ENCODE measurements around the gene CFAP100. TPM values are rescaled to one million over a fixed set of nuclear protein-coding genes. Genes with fewer than 3 reads are reported as not detected.

The CFAP100 gene
- total RNA-seq, 3 donors from 2014 or later (not counting 1 experiment from before 2014, with no cell fraction given), result not detected

- DNase-seq (peak in 1 of 2 donors; percentile 1), ATAC-seq (no peak)
- H3K4me1 ChIP-seq (ENCODE audit: control insufficient read depth, insufficient read depth, low read length), result no peaks in the 10 kb centered on the region
These were observed 48.2 kb upstream of the CFAP100 start for GRCh38 chr3:126346466-126346865.

GRCh38 chr3:126347543-126348161 lies 47.1 kb upstream of the CFAP100 start:
- Mint-ChIP-seq H3K4me1 (peaks cover 0 to 8% of the 10 kb centered on the region in 2 donors), H3K36me3 (no peaks in the 10 kb centered on the region), H3K4me3 (no peak overlapping the region), H3K27me3 (ENCODE audit: low read depth in 2 of 2) (peaks cover 0 to 3% of the 10 kb centered on the region in 2 donors), H3K27ac (no peak overlapping the region), H3K9me3 (no peaks in the 10 kb centered on the region)
- 68% methylated on average over 8 of the region's 8 CpGs for WGBS (ENCODE audit: insufficient coverage)
- Histone ChIP-seq H3K4me1 (ENCODE audit: control insufficient read depth, insufficient read depth, low read length) (no peaks in the 10 kb centered on the region), H3K27me3 (ENCODE audit: control insufficient read depth, insufficient read depth, low read length) (no peaks in the 10 kb centered on the region), H3K9me3 (ENCODE audit: control insufficient read depth, insufficient read depth, low read length) (no peaks in the 10 kb centered on the region), H3K27ac (ENCODE audit: low read length) (no peak overlapping the region), H3K36me3 (ENCODE audit: control insufficient read depth, insufficient read depth, low read length) (no peaks in the 10 kb centered on the region), H3K4me3 (ENCODE audit: low read length) (no peak overlapping the region)
- DNase-seq (peak in 1 of 2 donors; percentile 8), ATAC-seq (no peak)
- no peak for TF ChIP-seq CTCF (IDR thresholded peaks at IDR 0.05)
- intact Hi-C loops (cut with micrococcal nuclease), result no loop called here

More at GRCh38 chr3:126346466-126346865, 48.2 kb upstream of the CFAP100 start:
- Mint-ChIP-seq H3K27me3 (ENCODE audit: low read depth in 2 of 2) (peaks cover 0 to 3% of the 10 kb centered on the region in 2 donors), H3K4me3 (no peak overlapping the region), H3K9me3 (no peaks in the 10 kb centered on the region), H3K36me3 (no peaks in the 10 kb centered on the region), H3K27ac (no peak overlapping the region), H3K4me1 (peaks cover 0 to 8% of the 10 kb centered on the region in 2 donors)
- H3K27me3 ChIP-seq (ENCODE audit: control insufficient read depth, insufficient read depth, low read length), result no peaks in the 10 kb centered on the region
- no peaks in the 10 kb centered on the region for H3K9me3 ChIP-seq (ENCODE audit: control insufficient read depth, insufficient read depth, low read length)
- TF ChIP-seq CTCF (IDR thresholded peaks at IDR 0.05), result no peak
- H3K36me3 ChIP-seq (ENCODE audit: control insufficient read depth, insufficient read depth, low read length), result no peaks in the 10 kb centered on the region
- intact Hi-C loops (cut with micrococcal nuclease), result no loop called here
- WGBS (ENCODE audit: insufficient coverage), result 67% methylated on average over 2 of the region's 2 CpGs
- no peak overlapping the region for H3K4me3 ChIP-seq (ENCODE audit: low read length)
- H3K27ac ChIP-seq (ENCODE audit: low read length), result no peak overlapping the region

GRCh38 chr3:126348308-126348920 lies 46.3 kb upstream of the CFAP100 start:
- Mint-ChIP-seq H3K27me3 (ENCODE audit: low read depth in 2 of 2) (peaks cover 0 to 3% of the 10 kb centered on the region in 2 donors), H3K9me3 (no peaks in the 10 kb centered on the region), H3K4me1 (peaks cover 0 to 8% of the 10 kb centered on the region in 2 donors), H3K4me3 (no peak overlapping the region), H3K27ac (no peak overlapping the region), H3K36me3 (no peaks in the 10 kb centered on the region)
- Histone ChIP-seq H3K36me3 (ENCODE audit: control insufficient read depth, insufficient read depth, low read length) (no peaks in the 10 kb centered on the region), H3K27ac (ENCODE audit: low read length) (no peak overlapping the region), H3K4me1 (ENCODE audit: control insufficient read depth, insufficient read depth, low read length) (no peaks in the 10 kb centered on the region), H3K27me3 (ENCODE audit: control insufficient read depth, insufficient read depth, low read length) (no peaks in the 10 kb centered on the region), H3K9me3 (ENCODE audit: control insufficient read depth, insufficient read depth, low read length) (no peaks in the 10 kb centered on the region), H3K4me3 (ENCODE audit: low read length) (no peak overlapping the region)
- intact Hi-C loops (cut with micrococcal nuclease), result no loop called here
- DNase-seq (peak in 1 of 2 donors; percentile 7), ATAC-seq (no peak)
- WGBS (ENCODE audit: insufficient coverage), result 85% methylated on average over 12 of the region's 12 CpGs
- no peak for TF ChIP-seq CTCF (IDR thresholded peaks at IDR 0.05)

Data from natural killer cell (primary cell).